CD4-positive, alpha-beta T cell treated with Interleukin-1 beta for 1 hour (primary cell): ENCODE measurements around the gene TP53RK.

Experiments
- DNase-seq, 2 donors: peaks; one replicate each; pipeline ENCODE4 v3.0.0-alpha.2; 2020 to 2022

Gene TP53RK

DNA sequence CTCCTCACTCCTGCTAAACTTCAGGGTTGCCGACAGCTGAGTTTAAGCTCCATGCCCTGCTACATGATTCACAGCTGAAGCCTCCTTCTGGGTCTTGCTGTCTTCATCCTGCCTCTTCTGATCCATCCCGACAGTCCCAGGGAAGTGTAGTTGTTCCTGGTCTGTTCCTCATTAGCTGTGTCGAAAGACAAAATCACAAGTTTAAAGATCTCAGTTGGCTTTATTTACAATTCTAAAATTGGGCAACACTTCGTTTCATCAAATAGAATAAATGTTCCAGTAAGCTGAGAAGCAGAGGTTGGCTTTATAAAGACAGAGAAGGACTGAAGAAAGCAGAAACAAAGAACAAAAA lies 16.1 kb upstream of the TP53RK start:
- DNase-seq: no peak

DNA sequence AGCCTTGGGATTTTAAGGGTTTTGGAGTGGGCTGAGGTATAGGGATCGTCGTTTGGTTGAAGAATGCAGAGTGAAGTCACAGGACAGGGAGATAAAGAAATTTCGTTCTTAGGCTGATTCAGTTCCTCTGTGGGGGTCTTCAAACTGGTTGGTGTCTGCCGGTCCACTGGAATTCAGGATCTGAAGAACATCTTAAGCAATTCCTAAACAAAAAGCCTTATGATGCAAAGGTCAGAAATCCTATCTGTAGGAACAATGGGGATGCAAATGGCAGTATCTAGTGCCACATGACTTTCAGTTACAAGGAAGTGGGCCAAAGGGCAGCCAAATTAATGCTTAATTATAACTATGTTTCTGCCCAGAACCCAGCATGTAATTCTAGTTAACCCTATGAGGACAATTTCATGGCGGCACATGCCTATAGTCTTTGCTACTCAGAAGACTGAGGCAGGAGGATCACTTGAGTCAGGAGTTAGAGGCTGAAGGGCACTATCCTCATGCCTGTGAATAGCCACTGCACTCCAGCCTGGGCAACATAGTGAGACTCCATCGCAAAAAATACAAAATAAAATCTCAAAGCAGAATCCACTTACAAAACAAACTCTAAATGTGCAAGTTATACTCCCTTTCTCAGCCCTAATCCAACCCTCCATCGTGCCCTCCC lies 15.6 kb upstream of the TP53RK start:
- no peak for DNase-seq

DNA sequence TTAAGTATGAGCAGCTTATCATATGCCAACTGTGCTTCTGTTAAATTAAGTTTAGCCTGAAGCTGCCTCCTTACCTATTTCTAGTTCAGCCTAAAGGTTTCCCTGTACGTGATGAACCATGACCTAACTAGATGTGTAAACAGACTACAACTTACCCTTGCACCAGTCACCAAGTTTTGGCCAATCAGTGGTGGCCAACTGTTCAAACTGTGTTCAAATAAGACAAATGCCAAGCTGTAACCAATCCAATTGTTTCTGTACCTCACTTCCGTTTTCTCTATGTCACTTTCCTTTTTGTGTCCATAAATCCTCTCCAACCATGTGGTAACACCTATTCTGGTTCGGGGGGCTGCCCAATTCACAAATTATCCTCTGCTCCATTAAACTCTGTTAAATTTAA lies 14.2 kb upstream of the TP53RK start:
- no peak for DNase-seq

DNA sequence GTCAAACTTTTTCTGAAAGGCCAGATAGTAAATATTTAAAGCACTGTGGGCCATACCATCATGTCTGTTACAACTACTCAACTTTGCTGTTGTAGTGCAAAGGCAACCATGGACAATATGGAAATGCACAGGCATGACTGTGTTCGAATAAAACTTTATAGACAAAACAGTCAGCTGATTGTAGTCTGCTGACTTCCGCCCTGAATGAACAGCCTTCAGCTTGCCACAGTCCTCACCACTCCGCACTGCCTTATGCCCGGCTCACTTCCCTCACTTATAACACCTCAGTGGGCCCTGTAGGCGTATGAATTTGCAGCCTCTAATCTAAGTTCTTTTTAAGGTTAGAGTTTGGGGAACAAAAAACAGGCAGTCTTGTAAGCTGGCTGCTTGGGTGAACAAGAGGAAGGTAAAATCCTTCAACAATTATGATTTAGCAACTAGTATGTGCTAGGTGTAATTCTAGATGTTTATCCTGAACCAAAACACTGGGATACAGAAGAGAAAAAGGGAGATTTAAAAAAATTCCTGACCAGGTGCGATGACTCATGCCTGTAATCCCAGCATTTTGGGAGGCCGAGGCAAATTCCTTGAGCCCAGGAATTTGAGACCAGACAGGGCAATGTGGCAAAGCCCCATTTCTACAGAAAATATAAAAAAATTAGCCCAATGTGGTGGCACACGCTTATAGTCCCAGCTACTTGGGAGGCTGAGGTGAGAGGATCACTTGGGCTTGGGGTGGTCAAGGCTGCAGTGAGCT lies 13.4 kb upstream of the TP53RK start:
- DNase-seq: no peak

DNA sequence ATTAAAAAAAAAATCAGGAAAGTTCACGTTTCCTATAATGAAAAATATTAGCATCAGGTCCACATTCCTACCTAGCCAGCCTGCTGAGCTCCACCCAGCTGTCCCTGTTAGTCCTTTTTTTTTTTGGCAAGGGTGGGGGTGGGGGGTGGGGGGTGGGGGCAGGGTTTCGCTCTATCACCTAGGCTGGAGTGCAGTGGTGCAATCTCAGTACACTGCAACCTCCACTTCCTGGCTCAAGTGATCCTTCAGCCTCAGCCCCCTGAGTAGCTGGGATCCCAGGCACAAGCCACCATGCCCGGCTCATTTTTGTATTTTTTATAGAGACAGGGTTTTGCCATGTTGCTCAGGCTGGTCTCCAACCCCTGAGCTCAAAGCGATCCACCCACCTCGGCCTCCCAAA lies 12.7 kb upstream of the TP53RK start:
- no peak for DNase-seq

DNA sequence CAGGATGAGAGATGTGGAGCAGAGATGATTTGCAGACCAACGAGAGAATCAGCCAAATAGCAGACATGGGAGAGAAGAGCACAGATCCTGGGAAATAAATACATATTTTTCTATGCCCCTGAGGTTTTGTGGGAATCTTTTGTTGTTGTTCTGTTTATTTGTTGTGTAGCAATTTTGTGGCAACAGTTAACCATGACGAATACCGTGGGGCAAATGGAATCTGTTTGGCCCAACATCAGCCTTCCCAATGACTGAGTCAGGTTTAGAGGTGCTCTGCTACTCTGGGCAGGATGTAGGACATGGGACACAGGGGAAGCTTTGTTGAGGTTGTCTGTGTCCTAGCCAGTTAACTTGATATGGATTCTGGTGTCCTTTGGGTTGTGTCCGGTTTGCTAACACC lies 12.3 kb upstream of the TP53RK start:
- DNase-seq: no peak

DNA sequence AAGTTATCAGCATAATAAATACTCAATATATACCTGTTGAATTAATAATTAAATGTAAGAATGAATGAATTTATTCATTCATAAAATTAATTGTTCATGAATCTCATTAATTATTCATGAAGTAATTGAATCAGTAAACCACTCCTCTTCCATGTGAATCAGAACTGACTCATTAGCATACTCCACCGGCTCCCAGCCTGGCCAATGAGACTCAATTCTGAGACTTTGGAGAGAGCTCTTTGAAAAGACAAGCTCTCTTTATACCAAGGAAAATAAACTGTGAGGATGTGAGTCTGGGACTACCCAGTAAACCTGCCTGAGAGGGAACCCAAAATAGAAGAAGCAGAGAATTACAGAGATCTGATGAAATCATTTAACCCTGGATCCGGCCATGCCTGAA lies 11.8 kb upstream of the TP53RK start:
- DNase-seq: no peak

DNA sequence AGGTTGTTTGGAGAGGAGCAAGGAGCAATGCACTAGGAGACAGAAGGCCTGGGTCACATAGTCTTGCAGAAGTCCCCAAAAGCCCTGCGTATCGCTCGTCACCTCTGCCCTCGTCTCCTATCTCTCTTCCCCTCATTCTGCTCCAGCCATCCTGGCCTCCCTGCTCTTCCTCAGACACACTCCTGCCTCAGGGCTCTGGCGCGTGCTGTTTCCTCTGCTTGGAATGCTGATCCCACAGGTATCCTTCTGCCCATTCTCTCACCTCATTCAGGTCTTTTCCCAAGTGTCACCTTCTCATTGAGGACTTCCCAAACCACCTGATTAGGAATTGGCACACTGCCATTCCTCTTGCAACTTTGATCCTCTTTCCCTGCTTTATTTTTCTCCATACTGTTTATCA lies 11.2 kb upstream of the TP53RK start:
- DNase-seq: no peak

DNA sequence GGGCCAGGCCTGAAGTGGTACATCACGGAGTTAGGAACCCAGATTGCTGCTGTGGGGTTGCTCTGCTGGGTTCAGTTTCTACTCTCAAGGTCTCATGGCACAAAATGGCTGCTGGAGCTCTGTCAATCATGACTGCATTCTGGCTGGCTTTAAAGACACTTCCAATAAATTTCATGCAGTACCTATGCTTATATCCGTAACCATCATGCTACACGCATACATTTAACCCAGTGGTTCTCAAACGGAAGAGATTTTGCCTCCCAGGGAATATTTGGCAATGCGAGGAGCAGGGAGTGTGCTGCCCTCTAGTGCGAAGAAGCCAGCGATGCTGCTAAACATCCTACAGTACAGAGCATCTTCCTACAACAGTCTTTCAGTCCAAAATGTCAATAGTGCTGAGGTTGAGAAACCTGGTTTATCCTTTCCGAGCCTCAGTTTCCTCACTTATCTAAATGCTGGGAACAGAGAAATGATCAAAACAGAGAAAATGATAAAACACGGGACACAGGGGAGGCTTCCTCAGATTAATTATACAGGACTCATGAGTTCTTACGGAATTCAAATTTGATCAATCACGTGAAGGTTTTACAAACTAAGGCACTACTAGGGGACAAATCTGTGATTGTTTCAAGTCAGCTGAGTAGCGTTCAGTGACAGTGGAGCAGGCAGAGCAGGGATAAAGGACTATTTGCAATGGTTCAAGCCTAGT lies 10.6 kb upstream of the TP53RK start:
- DNase-seq: no peak

DNA sequence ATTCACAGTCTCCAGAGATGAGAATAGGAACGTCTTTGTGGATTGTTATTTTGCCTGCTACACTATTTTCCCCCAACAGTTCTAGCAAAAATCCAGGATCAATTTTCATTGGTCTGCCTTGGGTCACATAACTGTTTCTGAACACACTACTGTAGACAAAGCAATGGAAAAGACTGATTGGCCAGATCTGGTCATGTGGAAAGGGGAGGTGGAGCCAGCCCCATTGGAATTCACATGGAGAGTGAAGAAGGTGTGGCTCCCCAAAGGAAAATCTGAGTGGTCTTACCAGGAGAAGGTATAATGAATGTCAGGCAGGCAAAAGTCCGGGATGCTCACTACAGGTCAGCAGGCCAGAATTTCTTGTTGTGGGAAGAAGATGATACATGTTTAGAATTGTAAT lies 9.5 kb upstream of the TP53RK start:
- no peak for DNase-seq

DNA sequence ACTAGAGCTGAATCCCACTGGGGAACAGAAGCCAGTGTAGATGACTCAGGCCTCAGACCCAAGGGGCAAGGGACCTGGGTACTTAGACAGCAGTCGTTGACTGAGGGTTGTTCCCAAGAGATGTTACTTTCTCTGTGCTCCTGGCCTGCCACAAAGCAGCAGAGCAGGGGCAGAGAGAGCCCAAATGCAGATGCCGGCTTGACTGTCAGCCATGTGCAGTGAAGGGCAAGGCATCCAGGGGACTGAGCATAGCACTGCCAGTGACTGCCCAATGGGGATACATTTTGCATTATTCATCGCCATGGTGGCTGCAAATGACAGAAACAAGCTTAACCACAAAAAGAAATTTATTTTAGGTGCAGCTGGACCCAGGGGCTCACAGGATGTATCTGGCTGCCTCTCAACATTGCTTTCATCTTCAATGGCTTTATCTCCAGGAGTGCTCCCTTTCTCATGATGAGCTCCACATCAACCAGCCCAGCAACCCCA lies 7.6 kb upstream of the TP53RK start:
- DNase-seq: no peak

DNA sequence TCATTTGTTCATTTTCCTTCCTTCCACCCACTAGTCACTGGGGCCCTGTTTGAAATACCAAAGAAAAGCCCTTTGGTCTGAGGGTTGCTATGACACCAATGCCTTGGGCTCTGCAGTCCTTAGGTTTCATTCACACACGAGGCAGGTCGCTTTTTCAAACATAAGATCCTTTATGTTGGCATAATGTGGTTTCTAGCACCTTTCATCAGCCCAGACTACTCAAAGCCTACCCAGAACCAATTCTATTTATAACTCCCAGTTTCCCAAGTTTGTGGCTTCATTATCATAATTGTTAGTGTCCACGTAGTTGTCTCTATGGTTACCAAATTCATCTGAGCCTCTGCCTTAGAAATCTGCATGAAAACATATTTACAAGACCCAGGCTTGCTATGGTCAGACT lies 6.6 kb upstream of the TP53RK start:
- DNase-seq: no peak

DNA sequence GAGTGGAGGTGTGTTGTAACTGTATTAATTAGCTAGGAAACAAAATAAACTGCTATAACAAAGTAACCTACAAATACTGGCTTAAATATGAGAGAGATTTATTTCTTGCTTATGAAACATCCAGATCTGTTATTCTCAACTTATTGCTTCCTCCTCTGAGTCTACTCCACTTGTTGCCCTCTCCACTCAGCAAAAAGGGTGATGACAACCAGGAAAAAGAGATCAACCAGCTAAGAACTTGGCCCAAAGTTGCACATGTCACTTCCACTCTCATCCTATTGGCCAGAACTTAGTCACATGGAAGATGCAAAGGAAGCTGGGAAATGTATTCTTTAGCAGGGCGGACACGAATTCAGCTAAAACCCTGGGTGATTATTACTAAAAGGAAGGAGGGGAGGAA lies 5.2 kb upstream of the TP53RK start:
- DNase-seq: peak; percentile 33 to 38

DNA sequence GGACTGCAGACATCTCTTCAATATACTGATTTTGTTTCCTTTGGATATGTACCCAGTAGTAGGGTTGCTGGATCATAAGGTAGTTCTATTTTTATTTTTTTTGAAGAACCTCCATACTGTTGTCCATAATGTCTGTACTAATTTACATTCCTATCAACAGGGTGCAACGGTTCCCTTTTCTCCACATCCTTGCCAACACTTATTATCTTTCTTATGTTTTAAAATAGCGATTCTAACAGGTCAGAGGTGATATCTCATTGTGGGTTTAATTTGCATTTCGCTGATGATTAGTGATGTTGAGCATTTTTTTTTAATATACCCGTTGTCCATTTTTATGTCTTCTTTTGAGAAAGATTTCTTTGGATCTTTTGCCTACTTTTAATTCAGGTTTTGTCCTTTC lies 2.0 kb upstream of the TP53RK start:
- no peak for DNase-seq

DNA sequence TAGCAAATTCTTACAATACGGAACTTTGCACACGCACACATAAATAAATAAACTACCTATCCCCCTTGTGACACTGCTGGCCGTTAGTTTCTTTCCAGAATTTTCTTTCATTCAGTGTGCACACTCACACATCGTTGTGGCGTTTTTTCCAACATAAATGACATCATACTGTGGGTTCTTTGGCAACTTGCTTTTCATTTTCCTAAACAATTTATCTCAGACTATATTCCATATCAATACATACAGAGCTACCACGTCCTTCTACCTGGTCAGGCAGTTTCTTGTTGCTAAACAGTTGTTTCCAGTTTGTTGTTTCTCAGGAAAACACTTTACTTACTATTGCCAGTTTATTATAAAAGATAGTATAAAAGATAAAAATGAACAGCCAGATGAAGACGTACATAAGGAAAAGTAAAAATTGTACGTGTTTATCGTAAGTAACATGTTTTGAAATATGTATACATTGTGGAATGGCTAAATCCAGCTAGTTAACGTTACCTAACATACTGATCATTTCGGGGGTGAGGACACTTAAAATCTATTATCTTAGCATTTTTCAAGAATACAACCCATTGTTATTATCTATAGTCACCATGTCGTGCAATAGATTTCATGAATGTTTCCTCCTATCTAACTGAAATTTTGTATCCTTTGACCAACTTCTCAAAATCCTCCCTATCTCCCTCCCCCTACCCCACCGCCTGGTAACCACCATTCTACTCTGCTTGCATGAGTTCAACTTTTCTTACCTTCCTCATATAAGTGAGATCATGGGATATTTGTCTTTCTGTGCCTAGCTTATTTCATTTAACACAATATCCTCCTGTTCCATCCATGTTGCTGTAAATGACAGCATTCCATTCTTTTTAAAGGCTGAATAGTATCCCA lies 1.2 kb upstream of the TP53RK start:
- DNase-seq: no peak

DNA sequence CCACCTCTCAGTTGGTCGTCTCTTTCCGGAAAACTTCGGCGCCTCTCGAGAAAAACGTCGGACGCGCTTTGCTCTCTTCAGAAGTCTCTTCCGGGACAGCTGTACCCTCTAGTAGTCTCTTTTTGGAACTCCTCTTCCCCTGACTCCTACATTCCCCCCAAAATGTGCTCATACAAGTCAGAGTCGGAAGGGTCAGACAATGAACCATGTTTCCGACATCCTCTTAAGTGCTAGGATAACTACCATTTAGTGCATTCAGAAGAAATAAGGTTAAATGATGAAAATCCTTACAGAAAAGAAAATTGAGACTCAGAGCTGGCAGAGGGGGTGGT lies 476 bp upstream of the TP53RK start:
- DNase-seq: no peak

DNA sequence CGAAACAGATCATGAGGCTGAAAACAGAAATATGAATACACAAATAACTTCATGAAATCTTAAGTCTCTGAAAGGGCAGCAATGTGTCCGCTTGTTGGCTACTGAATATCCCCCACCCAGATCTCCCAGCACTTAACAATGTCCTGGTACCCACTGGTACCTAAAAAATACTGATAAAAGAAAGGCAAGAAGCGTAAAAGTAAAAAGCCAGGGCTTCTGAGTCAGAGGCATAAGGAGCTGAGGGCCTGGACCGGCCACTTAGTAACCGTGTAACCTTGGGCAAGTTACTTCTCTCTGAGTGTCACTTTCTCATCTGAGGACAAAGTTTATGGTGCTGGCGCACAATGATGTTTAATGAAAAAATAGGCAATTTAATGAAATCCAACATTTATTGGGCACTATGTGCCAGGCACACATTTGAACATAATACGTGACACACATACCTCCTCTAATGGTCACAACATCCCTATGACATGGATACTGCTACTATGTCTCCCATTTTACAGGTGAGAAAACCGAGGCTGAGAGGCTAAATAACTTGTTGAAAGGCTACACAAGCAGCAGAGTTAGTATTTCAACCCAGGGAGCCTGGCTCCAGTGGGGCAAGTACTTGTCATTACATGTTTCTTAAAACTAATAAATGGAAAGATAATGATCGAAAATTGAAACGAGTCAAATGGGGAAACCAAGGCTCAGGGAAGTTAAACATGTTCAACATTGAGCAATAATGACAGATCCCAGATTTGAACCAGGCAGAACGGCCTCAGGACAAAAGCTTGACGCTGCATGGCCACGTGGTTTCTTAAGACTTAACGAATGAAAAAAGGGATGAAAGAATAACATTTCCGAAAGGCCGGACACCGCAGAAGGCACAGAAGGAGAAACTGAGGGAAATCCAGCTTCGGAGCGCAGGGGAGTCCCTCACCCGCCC lies 828 bp downstream of the TP53RK start:
- DNase-seq: no peak

DNA sequence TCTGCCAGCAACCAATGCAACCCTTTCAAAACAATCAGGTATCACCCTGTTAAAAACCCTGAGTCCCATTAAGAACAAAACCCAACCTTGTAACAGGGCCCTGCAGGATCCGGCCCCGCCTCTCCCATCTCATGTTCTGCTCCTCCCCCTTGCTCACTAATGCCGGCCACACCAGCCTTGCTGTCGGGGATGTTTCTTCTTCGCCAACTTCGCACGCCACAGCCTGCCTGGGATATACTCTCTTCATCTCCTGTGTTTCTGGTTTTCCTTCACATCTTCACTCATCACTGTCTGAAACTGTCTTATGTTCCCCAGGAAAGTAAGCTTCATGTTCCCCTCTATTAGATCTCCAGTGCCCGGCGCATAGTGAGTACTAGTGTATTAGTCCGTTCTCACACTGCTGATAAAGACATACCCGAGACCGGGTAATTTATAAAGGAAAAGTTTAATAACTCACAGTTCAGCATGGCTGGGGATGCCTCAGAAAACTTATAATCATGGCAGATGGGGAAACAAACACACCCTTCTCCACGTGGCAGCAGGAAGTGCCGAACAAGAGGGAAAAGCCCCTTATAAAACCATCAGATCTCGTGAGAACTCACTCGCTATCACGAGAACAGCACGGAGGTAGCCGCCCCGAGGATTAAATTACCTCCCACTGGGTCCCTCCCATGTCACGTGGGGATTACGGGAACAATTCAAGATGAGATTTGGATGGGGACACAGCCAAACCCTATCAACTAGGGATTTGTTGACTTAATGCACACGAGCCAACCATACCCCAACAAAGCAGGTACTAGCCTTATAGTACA lies 5.1 kb downstream of the TP53RK start:
- DNase-seq: no peak

DNA sequence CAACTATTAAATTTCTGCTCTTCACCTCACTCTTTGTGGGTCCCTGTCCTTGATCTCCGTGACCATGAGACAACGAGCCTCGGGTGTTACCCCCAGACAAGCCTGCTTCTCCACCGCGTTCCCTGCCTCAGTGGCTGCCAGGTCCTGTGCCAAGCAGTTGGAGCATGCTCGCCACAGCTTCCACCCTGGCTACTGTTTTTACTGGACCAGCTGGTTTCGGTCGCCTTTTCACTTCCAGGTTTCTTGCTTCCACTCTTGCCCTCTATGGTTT lies 5.6 kb downstream of the TP53RK start:
- no peak for DNase-seq

DNA sequence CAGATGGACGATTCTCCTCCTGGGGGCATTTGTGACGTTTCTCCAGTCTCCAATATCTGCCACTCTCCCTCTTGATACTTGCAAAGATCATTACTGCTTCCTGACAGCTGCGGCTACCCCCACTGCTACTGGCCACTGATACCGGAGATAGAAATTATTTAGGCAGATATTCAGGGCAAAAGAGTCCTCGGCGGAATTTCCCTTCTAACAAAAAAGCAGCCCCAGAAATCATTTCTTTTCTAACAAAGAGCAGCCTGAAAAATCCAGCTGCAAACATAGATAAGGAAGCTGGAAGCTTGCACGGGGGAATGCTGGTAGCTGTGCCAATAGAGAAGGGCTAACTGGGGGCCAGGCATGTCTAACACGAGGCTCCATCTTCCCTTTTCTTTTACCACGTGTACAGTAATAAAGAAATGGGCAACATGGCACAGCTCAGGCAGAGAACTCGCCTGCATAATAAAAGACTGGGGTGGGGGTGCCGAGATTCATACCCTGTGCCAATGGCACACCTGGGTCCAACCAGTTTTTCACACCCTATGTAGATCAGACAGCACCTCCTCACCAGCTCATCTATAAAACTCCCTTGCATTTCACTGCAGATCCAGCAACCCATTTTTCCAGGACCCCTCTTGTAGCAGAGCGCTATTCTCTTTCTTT lies 6.1 kb downstream of the TP53RK start:
- no peak for DNase-seq
